Fibroblast of pulmonary artery (primary cell): ENCODE data around the gene NRAS.

Source experiments
- DNase-seq: peaks from one replicate; pipeline ENCODE4 v3.0.0-alpha.2; 2010; ENCODE audit warnings: low read depth
- H3K4me3 ChIP-seq: replicated peaks from 2 replicates; pipeline ENCODE4 v1.5.1; 2011; ENCODE audit warnings: low read depth, mild to moderate bottlenecking, control low read depth, low read length, moderate library complexity
- TF ChIP-seq, protein P1 (sequence below): IDR thresholded peaks from 2 replicates; pipeline ENCODE4 v1.5.1; 2011; ENCODE audit warnings: mild to moderate bottlenecking, control low read depth, low read length, inconsistent platforms; ENCODE audit errors: missing control alignments

Gene NRAS

DNA sequence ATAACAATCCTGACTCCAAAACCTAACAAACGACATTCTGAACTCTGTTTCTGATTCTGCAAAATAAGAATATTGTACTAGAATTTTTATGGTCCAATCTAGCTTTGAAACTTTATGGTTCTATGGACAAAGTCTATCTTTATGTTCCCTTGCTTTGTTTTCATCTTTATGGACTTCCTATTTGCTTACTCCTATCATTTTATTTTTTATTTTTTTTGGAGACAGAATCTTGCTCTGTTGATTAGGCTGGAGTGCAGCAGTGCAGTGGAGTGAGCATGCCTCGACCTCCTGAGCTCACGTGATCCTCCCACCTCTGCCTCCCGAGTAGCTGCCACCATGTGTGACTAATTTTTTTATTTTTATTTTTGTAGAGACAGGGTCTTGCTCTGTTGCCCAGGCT, 3.6 kb downstream of the NRAS start:
- TF ChIP-seq, protein P1, sequence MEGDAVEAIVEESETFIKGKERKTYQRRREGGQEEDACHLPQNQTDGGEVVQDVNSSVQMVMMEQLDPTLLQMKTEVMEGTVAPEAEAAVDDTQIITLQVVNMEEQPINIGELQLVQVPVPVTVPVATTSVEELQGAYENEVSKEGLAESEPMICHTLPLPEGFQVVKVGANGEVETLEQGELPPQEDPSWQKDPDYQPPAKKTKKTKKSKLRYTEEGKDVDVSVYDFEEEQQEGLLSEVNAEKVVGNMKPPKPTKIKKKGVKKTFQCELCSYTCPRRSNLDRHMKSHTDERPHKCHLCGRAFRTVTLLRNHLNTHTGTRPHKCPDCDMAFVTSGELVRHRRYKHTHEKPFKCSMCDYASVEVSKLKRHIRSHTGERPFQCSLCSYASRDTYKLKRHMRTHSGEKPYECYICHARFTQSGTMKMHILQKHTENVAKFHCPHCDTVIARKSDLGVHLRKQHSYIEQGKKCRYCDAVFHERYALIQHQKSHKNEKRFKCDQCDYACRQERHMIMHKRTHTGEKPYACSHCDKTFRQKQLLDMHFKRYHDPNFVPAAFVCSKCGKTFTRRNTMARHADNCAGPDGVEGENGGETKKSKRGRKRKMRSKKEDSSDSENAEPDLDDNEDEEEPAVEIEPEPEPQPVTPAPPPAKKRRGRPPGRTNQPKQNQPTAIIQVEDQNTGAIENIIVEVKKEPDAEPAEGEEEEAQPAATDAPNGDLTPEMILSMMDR: no peak
- DNase-seq: no peak
- no peak overlapping the region for H3K4me3 ChIP-seq

DNA sequence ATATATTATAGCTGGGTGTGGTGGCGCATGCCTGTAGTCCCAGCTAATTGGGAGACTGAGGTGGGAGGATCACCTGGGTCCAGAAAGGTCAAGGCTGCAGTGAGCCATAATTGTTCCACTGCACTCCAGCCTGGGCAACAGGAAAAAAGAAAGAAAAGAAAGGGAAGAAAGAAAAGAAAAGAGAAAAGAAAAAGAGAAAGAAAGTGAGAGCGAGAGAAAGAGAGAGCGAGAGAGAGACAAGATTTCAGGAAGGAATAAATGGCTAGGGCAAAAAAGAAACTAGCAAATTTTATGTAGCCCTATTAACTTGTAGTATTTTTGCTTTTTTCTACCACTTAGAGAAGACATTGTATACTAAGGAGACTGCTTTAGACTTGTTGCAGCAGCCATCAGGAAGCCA, 6.2 kb downstream of the NRAS start:
- H3K4me3 ChIP-seq: no peak overlapping the region
- DNase-seq: no peak
- TF ChIP-seq, protein P1: no peak

DNA sequence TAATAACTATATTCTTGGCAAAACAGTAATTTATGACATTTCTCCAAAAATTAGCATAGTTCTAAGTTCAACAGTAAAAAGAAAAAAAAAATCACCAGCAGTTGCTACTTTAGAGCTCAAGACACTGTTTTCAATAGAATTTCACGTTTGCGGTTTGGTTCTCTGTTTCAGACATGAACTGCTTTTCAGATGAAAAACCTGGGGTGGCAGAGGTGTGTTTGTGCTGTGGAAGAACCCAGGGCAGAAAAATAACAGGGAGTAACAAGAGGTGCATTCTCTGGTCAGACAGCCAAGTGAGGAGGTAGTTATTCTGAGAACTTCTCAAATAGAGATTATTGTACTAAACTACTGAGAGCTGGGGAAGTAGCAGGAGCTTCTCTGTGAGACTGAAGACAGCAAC, 9.0 kb downstream of the NRAS start:
- no peak for DNase-seq
- H3K4me3 ChIP-seq: no peak overlapping the region
- TF ChIP-seq, protein P1: no peak

DNA sequence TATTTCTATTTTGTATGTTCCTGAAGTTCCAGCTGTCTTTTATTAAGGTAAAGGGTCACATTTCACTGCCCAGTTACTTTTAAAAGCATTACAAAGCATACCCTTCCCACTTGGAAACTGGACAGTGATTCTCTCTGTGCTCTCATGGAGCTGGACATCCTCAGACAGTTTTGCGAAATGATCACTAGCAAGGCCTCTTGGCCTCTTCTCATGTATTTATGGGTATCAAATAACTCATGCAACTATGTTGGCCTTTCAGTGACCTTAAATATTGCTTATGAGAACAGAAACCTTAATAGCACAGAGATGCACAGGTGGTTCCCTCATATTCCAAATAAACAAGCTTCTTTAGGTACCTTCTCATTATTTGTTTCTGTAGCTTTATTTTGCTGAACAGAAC, 13.3 kb downstream of the NRAS start:
- TF ChIP-seq, protein P1: no peak
- no peak for DNase-seq
- no peak overlapping the region for H3K4me3 ChIP-seq

DNA sequence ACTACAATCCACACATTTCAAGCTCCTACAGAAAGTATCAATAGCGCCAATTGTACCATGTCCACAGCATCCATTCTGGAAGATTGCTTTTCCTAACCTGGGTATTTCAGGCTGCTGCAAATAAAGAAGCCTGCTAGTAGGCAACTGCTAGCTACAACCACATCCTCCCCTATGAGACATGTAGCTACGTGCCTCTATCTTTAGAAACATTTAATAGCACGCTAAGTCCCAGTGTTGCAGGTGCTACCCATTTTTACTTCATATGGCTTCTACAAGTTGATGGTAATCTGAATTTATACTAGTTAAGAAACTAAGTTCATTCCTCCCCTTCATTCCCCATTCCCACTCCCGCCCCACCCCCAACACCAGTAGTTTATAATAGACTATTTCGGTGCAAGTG, 13.8 kb downstream of the NRAS start:
- H3K4me3 ChIP-seq: no peak overlapping the region
- DNase-seq: no peak
- TF ChIP-seq, protein P1: no peak

DNA sequence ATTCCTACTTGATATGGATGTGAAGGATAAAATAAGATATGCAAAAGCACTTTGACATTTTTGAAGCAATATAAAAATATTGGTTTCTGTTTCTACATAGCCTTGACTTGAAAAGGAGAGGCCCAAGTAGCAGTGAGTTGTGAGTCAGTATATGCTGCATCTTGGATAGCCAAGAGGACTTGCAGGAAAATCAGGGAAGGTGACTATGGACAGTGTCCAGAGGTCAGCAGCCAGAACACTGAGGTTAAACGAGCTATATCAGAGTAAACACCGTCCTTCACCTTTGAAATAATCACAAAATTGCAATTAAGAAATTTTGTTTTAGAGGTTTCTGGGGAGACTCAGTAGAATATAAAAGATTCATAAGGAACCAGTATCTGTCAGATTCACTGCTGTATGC, 14.6 kb downstream of the NRAS start:
- no peak for DNase-seq
- no peak overlapping the region for H3K4me3 ChIP-seq
- TF ChIP-seq, protein P1: no peak

DNA sequence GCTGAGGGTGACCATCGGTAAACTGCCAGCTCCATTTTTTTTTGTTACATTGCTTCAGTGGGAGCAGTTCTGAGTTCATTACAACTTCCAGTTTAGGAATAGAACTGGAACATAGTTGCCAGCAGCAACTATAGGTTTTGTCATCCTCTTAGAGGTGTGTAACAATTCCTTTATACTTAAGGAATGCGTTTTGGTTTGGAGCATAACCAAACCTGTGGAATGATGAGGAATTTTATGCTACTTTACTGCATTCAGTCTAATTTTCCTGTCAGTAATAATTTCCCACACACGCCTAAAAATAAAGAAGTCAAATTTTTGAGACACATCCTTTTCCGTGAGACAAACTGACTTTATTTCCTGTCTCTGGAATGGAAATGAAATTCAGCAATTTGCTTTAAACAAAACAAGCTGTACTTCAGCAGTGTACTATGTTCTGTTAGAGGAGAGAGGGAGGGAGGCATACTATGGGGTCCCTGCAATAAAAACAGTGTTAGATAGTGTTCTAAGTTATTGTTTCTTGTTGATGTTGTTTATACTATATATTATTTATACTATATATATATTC, 16.5 kb downstream of the NRAS start:
- TF ChIP-seq, protein P1: no peak
- no peak for DNase-seq

More for the DNA sequence above, 16.5 kb downstream of the NRAS start:
- no peak overlapping the region for H3K4me3 ChIP-seq
